ENCODE results near the gene ABLIM1. TPM values are rescaled to one million over a fixed set of nuclear protein-coding genes. Genes with fewer than 3 reads are reported as not detected.

ABLIM1 gene
- total RNA-seq, 1 donor from 2014 or later: 47.0 TPM

- ATAC-seq (no peak), DNase-seq (ENCODE audit: low spot score) (no peak)
Observed at GRCh38 chr10:114430688-114431413, 227.2 kb downstream of the ABLIM1 start.

- ATAC-seq (peak; percentile 8), DNase-seq (ENCODE audit: low spot score) (no peak)
Observed at GRCh38 chr10:114429581-114430335, 228.3 kb downstream of the ABLIM1 start.

- no peak for DNase-seq (ENCODE audit: low spot score)
- ATAC-seq: peak; percentile 33
Observed at GRCh38 chr10:114427124-114427852, 230.8 kb downstream of the ABLIM1 start.

GRCh38 chr10:114426476-114426875 is 231.6 kb downstream of the ABLIM1 start:
- no peak for DNase-seq (ENCODE audit: low spot score)
- ATAC-seq: no peak

GRCh38 chr10:114420811-114421485 is 237.1 kb downstream of the ABLIM1 start:
- no peak for ATAC-seq

GRCh38 chr10:114418109-114418508 is 240.0 kb downstream of the ABLIM1 start:
- DNase-seq (ENCODE audit: low spot score) (no peak), ATAC-seq (no peak)

More at GRCh38 chr10:114420811-114421485, 237.1 kb downstream of the ABLIM1 start:
- DNase-seq (ENCODE audit: low spot score): no peak

GRCh38 chr10:114412907-114413797 is 244.9 kb downstream of the ABLIM1 start:
- DNase-seq (ENCODE audit: low spot score): no peak
- ATAC-seq: peak; percentile 72

- no peak for DNase-seq (ENCODE audit: low spot score)
- ATAC-seq: no peak
Observed at GRCh38 chr10:114408968-114409444, 249.1 kb downstream of the ABLIM1 start.

- ATAC-seq (no peak), DNase-seq (ENCODE audit: low spot score) (no peak)
Observed at GRCh38 chr10:114408112-114408967, 249.7 kb downstream of the ABLIM1 start.

GRCh38 chr10:114406455-114406854 is 251.6 kb downstream of the ABLIM1 start:
- ATAC-seq (no peak), DNase-seq (ENCODE audit: low spot score) (no peak)

GRCh38 chr10:114405011-114405350 is 253.1 kb downstream of the ABLIM1 start:
- ATAC-seq: no peak
- no peak for DNase-seq (ENCODE audit: low spot score)

GRCh38 chr10:114404171-114405010 is 253.7 kb downstream of the ABLIM1 start, which contains the start of gene AFAP1L2:
TSS of gene AFAP1L2 (minus strand) at chr10:114404502. CDS start at chr10:114404455, 47 bp downstream.
- DNase-seq (ENCODE audit: low spot score) (no peak), ATAC-seq (peak; percentile 95)

GRCh38 chr10:114403541-114404161 is 254.4 kb downstream of the ABLIM1 start:
- ATAC-seq (peak; percentile 16), DNase-seq (ENCODE audit: low spot score) (no peak)

- no peak for ATAC-seq
- no peak for DNase-seq (ENCODE audit: low spot score)
Observed at GRCh38 chr10:114402871-114403540, 255.1 kb downstream of the ABLIM1 start.

- no peak for DNase-seq (ENCODE audit: low spot score)
Observed at GRCh38 chr10:114402233-114402632, 255.8 kb downstream of the ABLIM1 start.

GRCh38 chr10:114401195-114401791 is 256.8 kb downstream of the ABLIM1 start:
- DNase-seq (ENCODE audit: low spot score) (no peak), ATAC-seq (peak; percentile 16)

More at GRCh38 chr10:114402233-114402632, 255.8 kb downstream of the ABLIM1 start:
- ATAC-seq: no peak
